ENCODE data around the gene PTCD1.
A peak's percentile ranks its signal among the peaks of the same experiment; 100 is the strongest.

PTCD1 gene

GRCh38 chr7:99408379-99409191, 30.0 kb downstream of the PTCD1 start, which contains the start of the genes BUD31 and PDAP1:
Gene BUD31, plus strand, starts transcription at chr7:99408969. Its CDS starts 2,124 bp downstream, at chr7:99411093.
Gene PDAP1, minus strand, starts transcription at chr7:99408597. Its CDS starts 49 bp downstream, at chr7:99408548.
- peak; percentile 94 to 97 for DNase-seq

GRCh38 chr7:99407872-99408378, 30.7 kb downstream of the PTCD1 start:
- no peak for DNase-seq

- no peak for DNase-seq
Measured at GRCh38 chr7:99406557-99406956, 32.0 kb downstream of the PTCD1 start.

GRCh38 chr7:99404977-99405320, 33.6 kb downstream of the PTCD1 start:
- DNase-seq, result no peak

- no peak for DNase-seq
Measured at GRCh38 chr7:99404235-99404976, 34.2 kb downstream of the PTCD1 start.

GRCh38 chr7:99403764-99404163, 34.8 kb downstream of the PTCD1 start:
- DNase-seq, result no peak

- no peak for DNase-seq
Measured at GRCh38 chr7:99402854-99403253, 35.7 kb downstream of the PTCD1 start.

GRCh38 chr7:99399597-99399996, 39.0 kb downstream of the PTCD1 start:
- DNase-seq, result no peak

- DNase-seq, result no peak
Measured at GRCh38 chr7:99398891-99399445, 39.6 kb downstream of the PTCD1 start.

GRCh38 chr7:99397297-99397983, 41.2 kb downstream of the PTCD1 start:
- DNase-seq, result no peak

GRCh38 chr7:99396418-99397296, 41.9 kb downstream of the PTCD1 start:
- no peak for DNase-seq

- no peak for DNase-seq
Measured at GRCh38 chr7:99395616-99396327, 42.8 kb downstream of the PTCD1 start.

- DNase-seq, result no peak
Measured at GRCh38 chr7:99394188-99394502, 44.5 kb downstream of the PTCD1 start.

GRCh38 chr7:99393355-99394187, 45.0 kb downstream of the PTCD1 start:
- DNase-seq, result peak in 1 of 2 experiments; percentile 76

- peak; percentile 92 for DNase-seq
Measured at GRCh38 chr7:99392659-99393354, 45.8 kb downstream of the PTCD1 start.

GRCh38 chr7:99392046-99392445, 46.6 kb downstream of the PTCD1 start:
- DNase-seq, result no peak

GRCh38 chr7:99390941-99391602, 47.5 kb downstream of the PTCD1 start:
- no peak for DNase-seq

- no peak for DNase-seq
Measured at GRCh38 chr7:99389772-99390171, 48.8 kb downstream of the PTCD1 start.

- no peak for DNase-seq
Measured at GRCh38 chr7:99387912-99388311, 50.7 kb downstream of the PTCD1 start.
